Measurements from ENCODE around the gene LRRC43. TPM values are rescaled to one million over a fixed set of nuclear protein-coding genes. Genes with fewer than 3 reads are reported as not detected.
"Not testable (repeated sequence)": the region's sequence is repeated elsewhere in the genome, so short reads cannot be mapped to it uniquely, and the experiment has no call there.

The LRRC43 gene
- total RNA-seq, 1 donor from 2014 or later, result 0.12 TPM

DNA sequence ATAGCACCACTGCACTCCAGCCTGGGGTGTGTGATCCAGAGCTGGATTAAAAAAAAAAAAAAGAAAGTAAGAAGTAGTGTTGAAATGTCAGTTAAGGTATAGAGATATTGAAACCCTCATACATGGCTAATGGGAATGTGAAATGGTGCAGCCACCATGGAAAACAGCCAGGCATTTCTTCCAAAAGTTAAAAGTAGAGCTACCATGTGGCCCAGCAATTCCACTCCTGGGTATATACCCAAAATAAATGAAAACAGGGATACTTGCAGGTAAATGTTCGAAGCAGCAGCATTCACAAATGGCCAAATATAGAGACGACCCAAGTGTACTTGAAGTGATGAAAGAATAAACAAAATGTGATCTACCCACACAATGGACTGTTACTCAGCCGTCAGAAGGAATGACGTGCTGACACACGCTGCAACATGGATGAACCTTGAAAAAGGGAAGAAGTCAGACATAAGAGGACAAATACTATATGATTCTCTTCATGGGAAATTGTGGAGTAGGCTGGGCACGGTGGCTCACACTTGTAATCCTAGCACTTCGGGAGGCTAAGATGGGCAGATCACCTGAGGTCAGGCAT is 24.1 kb upstream of the LRRC43 start:
- ATAC-seq, result no peak

DNA sequence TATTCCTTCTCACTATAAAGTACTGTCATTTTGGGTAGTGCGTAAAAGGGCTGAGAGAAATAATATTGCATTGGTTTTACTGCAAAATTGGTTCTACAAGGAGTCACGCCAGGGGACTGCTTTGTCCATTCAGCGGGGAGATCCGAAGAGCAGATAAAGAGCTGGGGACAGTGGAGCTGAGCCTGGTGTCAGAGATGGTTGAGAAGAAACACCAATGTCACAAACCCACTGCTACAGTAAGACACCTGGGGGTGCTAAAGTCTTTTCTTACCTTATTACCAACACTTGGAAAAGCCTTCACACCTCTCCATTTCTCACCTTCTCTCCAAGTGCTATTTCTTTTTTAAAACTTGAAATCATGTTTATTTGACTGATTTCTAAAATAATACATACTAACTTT is 23.0 kb upstream of the LRRC43 start:
- ATAC-seq, result no peak

DNA sequence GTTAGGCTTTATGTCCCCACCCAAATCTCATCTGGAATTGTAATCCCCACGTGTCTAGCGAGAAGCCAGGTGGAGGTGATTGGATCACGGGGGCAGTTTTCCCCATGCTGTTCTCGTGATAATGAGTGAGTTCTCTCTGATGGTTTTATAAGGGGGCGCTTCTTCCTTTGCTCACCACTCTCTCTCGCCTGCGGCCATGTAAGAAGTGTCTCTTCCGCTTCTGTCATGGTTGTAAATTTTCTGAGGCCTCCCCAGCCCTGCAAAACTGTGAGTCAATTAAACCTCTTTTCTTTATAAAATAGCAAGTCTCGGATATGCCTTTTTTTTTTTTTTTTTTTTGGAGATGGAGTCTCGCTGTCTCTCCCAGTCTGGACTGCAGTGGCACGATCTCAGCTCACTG is 22.2 kb upstream of the LRRC43 start:
- ATAC-seq, result no peak

DNA sequence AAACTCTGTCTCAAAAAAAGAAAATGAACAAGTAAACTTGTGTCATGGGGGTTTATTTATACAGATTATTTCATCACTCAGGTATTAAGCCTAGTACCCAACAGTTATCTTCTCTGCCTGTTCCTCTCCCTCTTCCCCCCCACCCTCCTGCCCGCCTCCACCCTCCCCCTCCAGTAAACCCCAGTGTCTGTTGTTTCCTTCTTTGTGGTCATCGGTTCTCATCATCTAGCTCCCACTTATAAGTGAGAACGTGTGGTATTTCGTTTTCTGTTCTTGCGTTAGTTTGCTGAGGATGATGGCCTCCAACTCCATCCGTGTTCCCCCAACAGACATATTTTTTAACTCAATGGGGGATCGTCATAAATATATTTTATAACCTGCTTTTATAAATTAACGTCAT is 21.2 kb upstream of the LRRC43 start:
- ATAC-seq, result no peak

DNA sequence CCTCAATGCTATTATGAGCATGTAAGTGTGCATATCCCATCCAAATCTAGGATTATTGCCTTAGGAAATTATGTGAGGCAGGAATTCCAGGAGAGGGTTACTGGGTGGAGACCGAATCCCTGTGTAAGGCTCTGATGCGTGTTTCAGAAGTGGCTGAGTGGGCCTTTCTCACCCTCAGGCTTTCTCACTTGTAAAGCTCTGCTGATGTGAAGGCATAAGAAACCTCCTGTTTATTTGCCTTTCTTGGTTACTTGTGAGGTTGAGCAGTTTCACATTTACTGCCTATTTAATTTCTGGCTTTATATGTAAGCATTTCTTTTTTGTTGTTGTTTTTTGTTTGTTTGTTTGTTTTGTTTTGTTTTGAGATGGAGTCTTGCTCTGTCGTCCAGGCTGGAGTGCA is 19.9 kb upstream of the LRRC43 start:
- ATAC-seq, result no peak

DNA sequence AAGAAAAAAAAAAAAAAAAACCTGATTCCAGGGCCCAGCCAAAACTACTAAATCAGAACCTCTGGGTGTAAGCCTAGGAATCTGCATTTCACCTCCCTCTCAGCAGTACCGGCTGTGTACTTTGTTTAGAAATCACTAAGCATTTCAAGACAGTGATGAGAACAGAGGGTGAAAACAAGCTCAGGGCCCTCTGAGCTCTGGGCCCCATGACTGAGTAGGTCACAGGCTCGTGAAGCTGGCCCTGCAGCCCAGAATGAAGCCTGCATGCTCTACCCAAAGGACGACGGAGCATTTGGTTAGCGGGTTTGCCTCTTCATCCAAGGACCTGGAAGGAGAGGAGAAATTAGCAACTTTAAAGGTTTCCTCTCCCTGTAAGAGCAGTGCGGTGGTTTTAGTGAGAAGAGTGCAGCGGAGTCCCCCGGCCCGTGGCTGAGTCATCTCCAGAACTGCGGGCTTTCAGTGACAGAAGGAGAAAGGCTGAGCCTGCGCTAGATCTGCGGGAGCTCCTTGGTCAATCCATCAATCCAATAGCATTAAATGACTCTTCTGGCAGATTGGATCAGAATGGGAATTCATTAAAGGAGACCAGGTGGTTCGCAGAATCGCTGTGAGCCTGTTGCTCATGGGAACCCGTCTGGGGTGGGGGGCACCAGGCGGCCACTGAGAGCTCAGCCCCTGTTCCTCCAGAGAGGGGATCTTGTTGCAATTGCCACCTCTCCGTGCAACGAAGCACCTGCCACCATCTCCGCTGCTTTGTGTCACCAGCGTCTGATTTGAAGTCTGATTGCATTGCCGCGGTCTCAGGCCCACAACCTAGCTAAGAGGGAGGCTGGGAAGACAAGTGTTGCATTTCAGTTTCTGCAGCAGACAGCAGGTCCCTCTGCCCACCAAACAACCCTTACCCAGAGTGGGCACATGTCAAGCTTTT is 16.2 kb upstream of the LRRC43 start:
- ATAC-seq, result no peak

DNA sequence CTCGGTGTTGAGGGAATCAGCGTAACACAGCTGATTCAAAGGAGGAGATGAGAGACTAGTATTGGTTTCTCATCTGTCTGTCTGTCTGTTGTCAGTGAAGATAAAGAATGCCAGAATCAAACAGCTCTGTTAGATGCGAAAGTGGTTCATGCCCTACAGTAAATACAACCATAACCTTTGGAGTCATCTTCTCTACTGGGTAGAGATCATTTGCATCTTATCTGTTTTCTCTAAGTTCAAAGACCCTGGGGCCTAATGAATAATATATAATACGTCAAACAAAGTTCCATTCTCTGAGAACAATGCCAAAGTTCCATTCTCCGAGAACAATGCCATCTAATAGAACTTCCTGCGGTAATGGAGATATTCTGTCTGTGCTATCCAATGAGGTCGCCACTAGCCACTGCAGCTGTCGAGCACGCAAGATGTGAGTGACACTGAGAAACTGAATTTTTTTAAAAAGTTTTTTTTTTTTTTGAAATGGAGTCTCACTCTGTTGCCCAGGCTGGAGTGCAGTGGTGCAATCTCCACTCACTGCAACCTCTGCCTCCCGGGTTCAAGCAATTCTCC is 15.5 kb upstream of the LRRC43 start:
- no peak for ATAC-seq

DNA sequence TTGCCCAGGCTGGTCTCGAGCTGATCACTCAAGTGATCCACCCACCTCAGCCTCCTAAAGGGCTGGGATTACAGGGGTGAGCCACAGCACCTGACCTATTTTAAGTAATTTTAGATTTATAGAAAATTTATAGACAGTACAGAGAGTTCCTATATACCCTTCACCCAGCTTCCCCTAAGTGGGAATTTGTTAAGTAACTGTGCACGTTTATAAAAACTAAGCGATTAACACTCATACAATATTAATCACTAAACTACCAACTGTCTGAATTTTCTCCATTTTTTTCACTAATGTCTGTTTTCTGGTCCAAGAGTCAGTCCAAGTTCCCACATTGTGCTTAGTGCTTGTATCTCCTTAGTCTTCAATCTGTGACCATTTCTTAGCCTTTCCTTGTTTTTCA is 14.4 kb upstream of the LRRC43 start:
- ATAC-seq, result no peak

- no peak for ATAC-seq
Measured at GRCh38 chr12:122171399-122171798, 11.5 kb upstream of the LRRC43 start.

- no peak for ATAC-seq
Measured at GRCh38 chr12:122172262-122172939, 10.5 kb upstream of the LRRC43 start.

DNA sequence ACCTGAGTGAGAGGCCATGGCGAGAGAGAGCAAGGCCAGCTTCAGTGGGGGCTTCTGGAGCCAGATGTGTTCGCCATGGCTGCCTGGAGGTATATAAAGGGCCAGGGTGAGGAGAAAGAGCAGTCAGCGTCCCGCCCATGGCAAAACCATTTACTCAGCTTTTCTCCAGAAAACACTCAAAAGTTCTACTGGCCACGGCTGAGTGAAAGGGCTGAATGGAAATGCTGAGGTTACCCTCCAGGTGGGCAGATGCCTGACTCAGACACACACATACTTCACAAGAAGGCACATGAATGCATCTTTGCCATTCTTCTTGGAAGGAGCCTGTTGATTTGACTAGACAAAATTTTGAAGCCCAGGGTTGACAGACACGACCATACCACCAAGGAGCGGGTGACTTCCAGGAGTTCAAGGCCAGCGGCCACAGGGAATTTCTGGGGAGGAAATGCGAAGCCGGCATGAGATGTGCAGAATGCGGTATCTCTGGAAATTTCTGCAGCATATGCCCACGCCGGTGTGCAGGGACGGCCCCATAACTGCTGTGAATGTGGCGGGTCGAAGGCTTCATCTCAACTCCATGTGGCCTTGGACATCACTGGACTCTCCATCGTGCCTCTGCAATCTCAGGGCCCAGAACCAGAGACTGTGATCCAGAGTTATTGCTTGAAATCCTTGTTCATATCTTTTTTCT is 8.6 kb upstream of the LRRC43 start, which contains the start of gene IL31:
TSS of gene IL31 (minus strand) at position 67 of the 691 bp plus-strand sequence. CDS start at position 18, 49 bp downstream.
- ATAC-seq, result no peak

- not testable (repeated sequence) for ATAC-seq
Measured at GRCh38 chr12:122176473-122176872, 6.5 kb upstream of the LRRC43 start.

DNA sequence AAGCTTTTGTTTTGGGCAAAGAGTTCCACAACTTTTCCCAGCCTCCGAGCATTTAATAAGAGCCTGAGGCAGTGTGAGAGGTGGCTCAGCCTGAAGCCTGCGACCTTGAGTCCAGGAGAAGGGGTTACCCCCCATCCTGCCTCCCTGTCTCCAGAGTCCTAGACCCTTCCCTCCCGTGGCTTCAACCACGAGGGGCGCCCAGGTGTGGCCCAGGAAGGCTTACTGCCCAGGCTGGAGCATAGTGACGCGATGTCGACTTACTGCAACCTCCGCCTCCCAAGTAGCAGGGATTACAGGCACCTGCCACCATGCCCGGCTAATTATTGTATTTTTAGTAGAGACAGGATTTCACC is 641 bp downstream of the LRRC43 start:
- peak; percentile 17 for ATAC-seq

GRCh38 chr12:122184517-122184916 is 1.6 kb downstream of the LRRC43 start:
- no peak for ATAC-seq

- no peak for ATAC-seq
Measured at GRCh38 chr12:122185079-122185478, 2.2 kb downstream of the LRRC43 start.

DNA sequence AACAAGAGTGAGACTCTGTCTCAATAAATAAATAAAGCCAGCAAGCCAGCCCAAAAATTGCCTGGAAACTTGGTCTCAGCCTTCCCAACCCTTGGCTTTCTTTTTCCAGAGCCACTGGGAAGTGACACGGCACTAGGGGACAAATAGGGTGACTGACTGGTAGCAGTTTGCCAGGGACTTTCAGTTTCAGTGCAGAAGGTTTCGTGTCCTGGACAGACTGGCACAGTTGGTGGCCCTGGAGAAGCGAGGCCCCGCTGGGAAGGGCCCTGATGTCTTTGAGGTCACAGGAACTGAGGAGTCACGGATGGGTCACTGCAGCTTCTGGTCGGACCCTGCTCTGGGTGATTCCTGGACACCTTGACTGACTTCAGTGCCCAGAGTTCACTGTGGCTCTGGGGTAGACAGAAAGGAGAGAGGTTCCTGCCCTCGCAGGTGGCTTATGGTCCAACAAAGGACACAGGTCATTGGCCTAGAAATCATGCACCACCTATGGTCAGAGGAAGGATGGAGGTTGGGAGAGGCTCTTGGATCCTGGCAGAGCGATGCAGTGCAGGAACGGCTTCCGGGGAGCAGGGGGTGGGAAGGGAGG is 2.7 kb downstream of the LRRC43 start:
- ATAC-seq, result no peak

DNA sequence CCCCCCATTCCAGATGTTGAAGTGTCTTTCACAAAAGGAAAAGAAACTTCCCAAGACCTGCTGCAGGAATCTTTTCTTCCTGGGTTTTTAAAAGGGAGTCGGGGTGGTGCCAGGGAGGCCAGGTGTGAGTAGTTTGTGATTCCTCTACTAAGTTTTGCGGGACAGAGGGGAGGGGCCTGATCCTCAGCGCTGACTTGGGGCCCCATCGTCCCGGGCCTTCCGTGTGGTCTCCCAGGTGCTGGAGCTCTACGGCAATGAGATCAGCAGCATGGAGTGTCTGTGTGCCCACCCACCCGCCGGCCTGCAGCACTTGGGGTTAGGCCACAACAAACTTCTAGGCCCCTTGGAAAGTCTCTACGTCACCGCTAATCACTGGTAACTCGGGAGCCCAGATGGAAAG is 4.5 kb downstream of the LRRC43 start:
- ATAC-seq, result no peak

DNA sequence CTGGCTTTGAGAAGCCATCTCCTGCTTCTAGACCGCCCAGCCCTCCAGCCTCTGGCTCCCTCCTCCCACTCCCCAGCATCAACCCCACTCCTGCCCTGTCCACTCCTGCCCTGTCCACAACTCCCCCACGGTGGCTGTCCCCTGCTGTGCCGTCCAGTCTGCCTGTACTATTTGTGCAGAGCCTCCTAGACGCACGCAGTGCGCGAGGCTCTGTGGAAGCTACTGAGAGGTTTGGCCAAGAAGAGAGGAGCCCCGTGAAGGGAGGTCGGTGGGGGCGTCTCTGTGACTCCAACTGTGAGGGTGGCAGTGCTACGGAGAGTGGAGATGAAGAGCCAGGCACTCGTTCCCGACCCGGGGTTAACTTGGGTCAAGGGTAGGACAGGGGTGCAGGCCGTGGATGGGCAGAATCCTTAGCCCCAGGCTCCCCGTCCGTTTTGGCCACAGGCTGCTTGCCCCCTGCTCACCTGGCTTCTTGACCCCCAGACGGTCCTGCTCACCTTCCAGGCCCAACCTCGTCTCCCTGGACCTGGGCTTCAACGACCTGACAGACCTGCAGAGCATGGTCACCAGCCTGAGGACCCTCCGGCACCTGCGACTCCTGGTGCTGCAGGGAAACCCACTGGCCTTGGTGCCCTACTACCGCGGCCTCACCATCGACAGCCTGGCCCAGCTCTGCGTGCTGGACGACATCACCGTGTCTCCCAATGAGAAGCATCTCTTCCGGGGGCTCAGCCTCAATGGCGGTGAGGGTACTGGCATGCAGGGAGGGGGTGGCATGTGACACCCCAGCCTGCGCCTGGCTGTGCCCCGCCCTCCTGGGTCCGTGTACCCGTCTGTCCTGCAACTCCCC is 6.9 kb downstream of the LRRC43 start:
- peak; percentile 26 for ATAC-seq

- ATAC-seq, result peak; percentile 77
Measured at GRCh38 chr12:122190842-122191668, 8.1 kb downstream of the LRRC43 start.

GRCh38 chr12:122192441-122192840 is 9.5 kb downstream of the LRRC43 start:
- ATAC-seq, result no peak

Data from esophagus mucosa (tissue), 1 donor.